Measurements from ENCODE around the gene GATA2. TPM values are rescaled to one million over a fixed set of nuclear protein-coding genes. Genes with fewer than 3 reads are reported as not detected.
A peak's percentile ranks its signal among the peaks of the same experiment; 100 is the strongest.

The GATA2 gene
- total RNA-seq, 1 donor from 2014 or later, result not detected

- no peak for TF ChIP-seq CTCF (IDR thresholded peaks at IDR 0.05)
- CTCF ChIA-PET, result no interaction called here
- Mint-ChIP-seq H3K27me3 (peaks cover 65% of the 10 kb centered on the region), H3K36me3 (ENCODE audit: low read depth) (no peaks in the 10 kb centered on the region), H3K4me3 (no peak overlapping the region), H3K27ac (no peak overlapping the region), H3K4me1 (peaks cover 42% of the 10 kb centered on the region), H3K9me3 (no peaks in the 10 kb centered on the region)
- POLR2A ChIA-PET, result no interaction called here
- no peak for DNase-seq
- intact Hi-C loops (cut with micrococcal nuclease), result no loop called here
- ATAC-seq (ENCODE audit: low read depth), result no peak
Measured at GRCh38 chr3:128485282-128486204, 7.5 kb downstream of the GATA2 start.

- ATAC-seq (ENCODE audit: low read depth), result no peak
- no peak overlapping the region for H3K4me3 Mint-ChIP-seq
- no peaks in the 10 kb centered on the region for H3K9me3 Mint-ChIP-seq
- peaks cover 68% of the 10 kb centered on the region for H3K27me3 Mint-ChIP-seq
- H3K36me3 Mint-ChIP-seq (ENCODE audit: low read depth), result no peaks in the 10 kb centered on the region
- no peak for TF ChIP-seq CTCF (IDR thresholded peaks at IDR 0.05)
- no peak for DNase-seq
- CTCF ChIA-PET, result no interaction called here
- no peak overlapping the region for H3K27ac Mint-ChIP-seq
- POLR2A ChIA-PET, result interaction anchor here (0.6 kb wide), 1 partner anchor 331 kb away, joined by 7 read pairs; no protein-coding TSS in a partner anchor
- intact Hi-C loops (cut with micrococcal nuclease), result no loop called here
- peaks cover 36% of the 10 kb centered on the region for H3K4me1 Mint-ChIP-seq
Measured at GRCh38 chr3:128484404-128485281, 8.4 kb downstream of the GATA2 start.

GRCh38 chr3:128483657-128484403, 9.2 kb downstream of the GATA2 start:
- no peak overlapping the region for H3K27ac Mint-ChIP-seq
- H3K4me3 Mint-ChIP-seq, result peak overlapping the region; percentile 68

More at GRCh38 chr3:128483657-128484403, 9.2 kb downstream of the GATA2 start:
- Mint-ChIP-seq H3K9me3 (no peaks in the 10 kb centered on the region), H3K27me3 (peaks cover 71% of the 10 kb centered on the region), H3K4me1 (peaks cover 35% of the 10 kb centered on the region), H3K36me3 (ENCODE audit: low read depth) (no peaks in the 10 kb centered on the region)
- intact Hi-C loops (cut with micrococcal nuclease), result no loop called here
- DNase-seq (no peak), ATAC-seq (ENCODE audit: low read depth) (no peak)
- ChIA-PET POLR2A (interaction anchor here (0.6 kb wide), 1 partner anchor 330 kb away, joined by 7 read pairs; no protein-coding TSS in a partner anchor), CTCF (no interaction called here)
- no peak for TF ChIP-seq CTCF (IDR thresholded peaks at IDR 0.05)

Measured in activated B cell treated with CpG ODN at 0.5 μM for 24 hours (primary cell).